Prostate gland (tissue), 2 donors: ENCODE data around the gene TTYH3.

Experiments
- POLR2A ChIP-seq: fragments of 450-650 bp; IDR thresholded peaks from one replicate; pipeline ENCODE4 v1.6.1; 2016; ENCODE audit warnings: antibody characterized with exemption, mild to moderate bottlenecking
- POLR2AphosphoS5 ChIP-seq: sonication (generic); formaldehyde crosslinking; IDR thresholded peaks from one replicate; pipeline ENCODE4 v1.6.1; 2017; ENCODE audit warnings: antibody characterized with exemption
- TF ChIP-seq, protein P1 (sequence below), 4 experiments: fragments of 200-600 bp in 2 of 4; fragments of 450-650 bp in 2 of 4; sonication (generic) in 2 of 4; IDR thresholded peaks; 1 replicate in 3 of 4; 2 replicates in 1 of 4; pipeline ENCODE4 v1.5.1; 2016 to 2019; ENCODE audit warnings: antibody characterized with exemption in 4 of 4, mild to moderate bottlenecking in 2 of 4, moderate library complexity in 2 of 4

DNA sequence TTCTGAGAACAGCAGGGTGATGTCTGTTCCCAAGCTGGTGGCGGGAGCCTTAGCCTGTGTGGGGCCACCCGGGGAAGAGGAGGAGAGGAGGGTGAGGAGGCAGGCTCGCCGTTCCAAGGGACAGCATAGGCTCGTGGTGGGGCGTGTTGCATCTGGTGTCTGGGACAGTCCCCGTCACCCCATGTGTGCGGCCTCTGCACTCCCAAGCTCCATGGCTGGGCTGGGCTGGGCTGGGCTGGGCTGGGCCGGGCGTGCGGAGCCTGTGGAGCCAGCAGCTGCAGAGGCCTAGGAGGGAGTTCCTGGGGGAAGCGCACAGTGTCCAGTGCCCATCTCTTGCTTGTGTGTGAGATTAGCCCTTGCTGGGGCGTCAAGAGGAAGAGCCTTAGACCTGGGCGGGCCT is 20.9 kb upstream of the TTYH3 start:
- TF ChIP-seq, protein P1, sequence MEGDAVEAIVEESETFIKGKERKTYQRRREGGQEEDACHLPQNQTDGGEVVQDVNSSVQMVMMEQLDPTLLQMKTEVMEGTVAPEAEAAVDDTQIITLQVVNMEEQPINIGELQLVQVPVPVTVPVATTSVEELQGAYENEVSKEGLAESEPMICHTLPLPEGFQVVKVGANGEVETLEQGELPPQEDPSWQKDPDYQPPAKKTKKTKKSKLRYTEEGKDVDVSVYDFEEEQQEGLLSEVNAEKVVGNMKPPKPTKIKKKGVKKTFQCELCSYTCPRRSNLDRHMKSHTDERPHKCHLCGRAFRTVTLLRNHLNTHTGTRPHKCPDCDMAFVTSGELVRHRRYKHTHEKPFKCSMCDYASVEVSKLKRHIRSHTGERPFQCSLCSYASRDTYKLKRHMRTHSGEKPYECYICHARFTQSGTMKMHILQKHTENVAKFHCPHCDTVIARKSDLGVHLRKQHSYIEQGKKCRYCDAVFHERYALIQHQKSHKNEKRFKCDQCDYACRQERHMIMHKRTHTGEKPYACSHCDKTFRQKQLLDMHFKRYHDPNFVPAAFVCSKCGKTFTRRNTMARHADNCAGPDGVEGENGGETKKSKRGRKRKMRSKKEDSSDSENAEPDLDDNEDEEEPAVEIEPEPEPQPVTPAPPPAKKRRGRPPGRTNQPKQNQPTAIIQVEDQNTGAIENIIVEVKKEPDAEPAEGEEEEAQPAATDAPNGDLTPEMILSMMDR (IDR thresholded peaks at IDR 0.05), result no peak
- TF ChIP-seq POLR2AphosphoS5 (no peak), POLR2A (no peak)
